GM19455 (cell line): Measurements from ENCODE around the gene IRF8.
"Not testable (repeated sequence)": the region's sequence is repeated elsewhere in the genome, so short reads cannot be mapped to it uniquely, and the experiment has no call there.

Experiments
- ATAC-seq: cut with Tn5 transposase; IDR thresholded peaks from one replicate; pipeline ENCODE4 v1.9.1; 2021; ENCODE audit not compliant: unreplicated experiment

Gene IRF8

GRCh38 chr16:85931596-85932402 lies 32.8 kb downstream of the IRF8 start:
- ATAC-seq: no peak

DNA sequence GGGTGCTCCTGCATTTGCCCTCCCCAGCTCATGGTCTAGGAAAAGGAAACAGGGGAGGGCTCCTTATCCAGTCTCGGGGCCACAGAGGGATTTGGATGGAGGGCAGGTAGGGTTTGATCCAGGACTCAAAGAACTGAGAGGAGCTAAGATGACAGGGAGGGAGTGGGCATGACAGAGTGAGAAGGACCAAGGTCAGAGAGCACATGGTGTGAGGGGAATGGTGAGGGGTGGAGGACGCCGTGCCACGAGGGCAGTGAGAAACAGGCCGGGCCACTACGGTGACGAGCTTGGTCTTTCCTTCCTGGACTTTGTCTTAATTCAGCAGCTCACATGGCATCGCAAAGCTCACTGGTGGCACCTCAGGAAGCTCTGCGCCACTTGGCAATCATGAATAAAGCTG lies 35.2 kb downstream of the IRF8 start:
- ATAC-seq: no peak

DNA sequence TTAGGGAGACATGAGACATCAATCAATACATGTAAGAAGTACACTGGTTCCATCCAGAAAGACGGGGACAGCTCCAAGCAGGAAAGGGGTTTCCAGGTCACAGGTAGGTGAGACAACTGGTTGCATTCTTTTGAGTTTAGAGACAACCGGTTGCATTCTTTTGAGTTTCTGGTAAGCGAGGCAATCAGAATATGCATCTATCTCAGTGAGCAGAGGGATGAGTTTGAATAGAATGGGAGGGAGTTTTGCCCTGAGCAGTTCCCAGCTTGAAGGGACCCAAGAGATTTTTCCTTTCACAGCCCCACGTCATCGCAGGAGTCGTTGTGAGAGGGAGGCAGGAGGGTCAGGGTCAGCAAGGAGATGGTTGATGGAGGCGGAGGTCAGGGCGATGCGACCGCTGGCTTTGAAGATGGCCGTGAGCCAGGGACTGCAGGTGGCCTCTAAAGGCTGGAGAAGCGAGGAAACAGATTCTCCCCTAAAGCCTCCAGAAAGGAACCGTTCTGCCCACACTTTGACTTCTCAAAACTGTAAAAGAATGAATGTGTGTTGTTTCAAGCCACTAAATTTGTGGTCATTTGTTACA lies 36.5 kb downstream of the IRF8 start:
- no peak for ATAC-seq

DNA sequence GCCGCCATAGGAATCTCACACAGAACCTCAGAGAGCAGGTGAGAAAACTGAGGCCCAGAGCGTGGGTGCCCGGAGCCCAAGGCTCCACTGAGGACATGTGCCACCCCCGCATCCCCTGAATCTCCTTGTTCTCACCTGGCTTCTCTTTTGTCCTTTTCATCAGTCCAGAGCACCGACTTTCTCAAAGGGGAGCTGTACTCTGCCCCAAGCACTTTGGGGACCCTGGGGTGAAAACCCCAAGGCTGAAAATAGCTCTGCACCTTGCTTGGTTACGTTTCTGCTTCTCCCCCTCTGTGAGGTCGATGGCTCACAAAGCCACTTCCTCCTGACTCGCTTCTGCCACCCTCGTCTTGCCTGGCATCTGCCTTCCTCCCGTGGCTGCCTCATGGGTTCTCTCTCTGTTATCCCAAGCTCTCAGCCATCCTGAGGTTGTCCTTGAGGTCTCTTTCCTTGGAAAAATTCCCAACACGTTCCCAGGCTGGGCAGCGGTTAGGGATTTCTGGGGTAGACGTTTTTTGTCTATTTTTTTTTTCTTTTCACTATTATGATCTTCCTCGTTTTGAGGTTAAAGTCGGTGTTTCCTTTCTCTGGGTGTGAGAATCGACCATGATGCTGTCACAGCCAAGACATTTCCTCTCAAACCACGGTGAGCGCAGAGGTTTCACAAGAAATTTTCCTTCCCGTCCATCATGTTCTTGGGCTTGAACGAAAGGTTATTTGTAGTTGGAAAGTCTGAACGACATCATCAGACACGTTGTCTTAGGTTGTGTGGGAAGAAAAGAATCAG lies 37.2 kb downstream of the IRF8 start:
- peak; percentile 72 for ATAC-seq

DNA sequence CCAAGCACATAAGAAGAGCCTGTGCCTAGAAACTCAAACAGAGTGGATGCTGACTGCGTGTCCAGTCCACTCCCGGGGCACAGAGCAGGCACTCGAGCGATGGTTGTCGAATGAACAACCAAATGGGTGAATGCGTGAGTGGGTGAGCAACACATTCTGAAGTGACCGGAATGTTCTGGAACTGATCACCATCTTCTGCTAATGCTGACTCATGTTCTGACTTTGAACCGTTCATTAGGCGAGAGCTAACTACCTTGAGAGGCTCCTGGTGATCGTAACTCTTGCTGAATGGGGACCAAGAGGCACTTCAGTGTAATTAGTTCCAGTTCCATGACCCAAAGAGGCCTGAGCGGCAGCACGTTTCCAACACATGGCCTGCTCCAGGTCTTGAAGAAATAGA lies 37.9 kb downstream of the IRF8 start:
- peak; percentile 9 for ATAC-seq

- no peak for ATAC-seq
Measured at GRCh38 chr16:85940214-85940613, 41.3 kb downstream of the IRF8 start.

- ATAC-seq: no peak
Measured at GRCh38 chr16:85941863-85942644, 43.1 kb downstream of the IRF8 start.

GRCh38 chr16:85942659-85943058 lies 43.7 kb downstream of the IRF8 start:
- ATAC-seq: not testable (repeated sequence)

DNA sequence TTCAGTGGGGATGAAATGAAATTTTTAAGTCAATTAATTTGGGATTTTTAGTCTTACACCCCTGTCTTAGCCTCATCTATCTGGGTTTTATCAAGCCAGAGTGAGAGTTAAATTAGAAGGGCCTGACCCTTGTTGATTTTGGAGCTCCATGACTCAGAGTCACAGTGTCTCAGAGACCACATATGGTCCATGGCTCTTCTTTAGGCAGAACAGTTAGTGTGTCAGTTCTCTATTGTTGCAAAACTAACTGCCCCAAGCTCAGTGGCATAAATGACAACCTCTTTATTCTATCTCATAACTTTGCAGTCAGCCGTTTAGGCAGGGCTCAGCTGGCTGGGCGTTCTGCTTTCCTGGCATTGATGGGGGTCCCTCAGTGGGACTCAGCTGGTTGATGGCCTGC lies 44.7 kb downstream of the IRF8 start:
- no peak for ATAC-seq

DNA sequence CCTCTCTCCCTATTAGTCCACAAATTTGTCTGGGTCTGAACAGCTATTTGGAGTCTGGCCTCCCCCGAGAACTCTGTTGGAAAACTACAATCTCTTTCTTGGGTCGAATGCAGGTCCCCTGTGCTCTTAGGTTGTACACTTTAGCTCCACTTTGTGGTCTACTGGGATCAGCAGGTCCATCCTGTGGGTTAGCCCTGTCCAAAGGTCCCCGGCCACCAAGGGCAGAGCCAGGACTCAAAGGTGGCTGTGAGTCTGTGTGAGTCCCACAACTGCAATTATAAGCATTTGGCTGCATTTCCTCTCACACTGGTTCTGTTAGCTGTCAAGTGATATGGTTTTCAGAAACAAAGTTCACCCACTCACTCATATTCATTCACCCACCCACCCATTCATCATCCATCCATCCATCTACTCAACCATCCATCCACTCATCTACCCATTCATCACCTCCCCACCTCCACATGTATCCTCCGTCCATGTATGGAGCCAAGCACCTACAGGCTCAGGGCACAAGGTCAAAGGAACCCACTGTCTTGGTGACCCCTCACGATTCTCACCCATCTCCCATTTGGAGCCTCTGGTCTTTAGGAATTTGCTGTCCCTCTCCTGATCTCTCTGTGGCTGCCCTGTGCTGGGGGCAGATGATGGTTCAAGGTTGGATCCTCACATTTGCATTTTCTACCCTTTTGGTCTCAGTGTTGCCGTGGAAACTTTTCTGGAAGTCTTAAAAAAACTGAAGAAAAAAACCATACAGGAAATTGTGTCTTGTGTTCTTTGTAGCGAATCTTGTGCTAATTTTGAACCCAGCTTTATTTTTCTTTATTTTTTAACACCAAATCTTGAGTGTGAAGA lies 45.8 kb downstream of the IRF8 start:
- no peak for ATAC-seq

DNA sequence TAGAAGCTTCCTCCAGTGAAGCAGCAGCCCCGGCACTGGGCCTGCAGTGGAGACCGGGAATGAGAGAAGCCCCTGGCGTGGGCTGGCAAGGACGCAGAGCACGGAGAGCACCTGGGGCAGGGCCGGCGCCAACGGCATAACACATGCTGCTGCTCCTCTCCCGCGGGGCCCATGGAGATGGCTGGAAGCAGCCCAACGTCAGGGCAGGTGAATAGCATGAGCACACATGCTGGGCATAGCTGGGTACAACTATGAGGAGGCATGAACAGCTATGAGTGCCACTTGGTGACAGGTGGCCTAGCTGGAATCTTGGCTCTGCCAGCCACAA lies 46.4 kb downstream of the IRF8 start:
- no peak for ATAC-seq

DNA sequence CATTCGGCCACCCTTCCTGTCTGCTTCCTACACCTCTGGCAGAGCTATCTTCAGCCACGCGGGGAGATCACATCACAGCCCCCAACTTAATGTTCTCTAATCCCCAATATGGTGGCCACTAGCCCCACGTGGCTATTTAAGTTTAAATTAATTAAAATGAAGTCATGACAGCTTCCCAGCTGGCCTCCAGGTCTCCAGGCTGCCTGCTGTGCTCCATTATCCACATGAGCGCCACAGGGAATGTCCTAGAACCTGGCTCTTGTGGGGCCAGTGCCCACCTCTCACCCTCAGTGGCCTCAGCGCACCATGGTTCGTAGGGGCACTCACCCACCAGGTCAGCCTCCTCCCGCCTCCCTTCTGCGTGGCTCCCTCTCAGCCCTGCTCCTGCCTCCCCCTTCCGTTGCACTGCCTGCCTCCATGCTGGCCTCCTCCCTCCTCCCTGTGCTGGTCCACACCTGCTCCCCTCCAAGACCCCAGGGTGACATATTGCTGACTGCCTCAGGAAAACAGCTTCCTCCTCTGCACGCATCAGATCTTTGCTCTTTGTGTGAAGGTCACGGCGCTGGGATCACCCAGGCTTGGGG lies 47.7 kb downstream of the IRF8 start:
- ATAC-seq: no peak

DNA sequence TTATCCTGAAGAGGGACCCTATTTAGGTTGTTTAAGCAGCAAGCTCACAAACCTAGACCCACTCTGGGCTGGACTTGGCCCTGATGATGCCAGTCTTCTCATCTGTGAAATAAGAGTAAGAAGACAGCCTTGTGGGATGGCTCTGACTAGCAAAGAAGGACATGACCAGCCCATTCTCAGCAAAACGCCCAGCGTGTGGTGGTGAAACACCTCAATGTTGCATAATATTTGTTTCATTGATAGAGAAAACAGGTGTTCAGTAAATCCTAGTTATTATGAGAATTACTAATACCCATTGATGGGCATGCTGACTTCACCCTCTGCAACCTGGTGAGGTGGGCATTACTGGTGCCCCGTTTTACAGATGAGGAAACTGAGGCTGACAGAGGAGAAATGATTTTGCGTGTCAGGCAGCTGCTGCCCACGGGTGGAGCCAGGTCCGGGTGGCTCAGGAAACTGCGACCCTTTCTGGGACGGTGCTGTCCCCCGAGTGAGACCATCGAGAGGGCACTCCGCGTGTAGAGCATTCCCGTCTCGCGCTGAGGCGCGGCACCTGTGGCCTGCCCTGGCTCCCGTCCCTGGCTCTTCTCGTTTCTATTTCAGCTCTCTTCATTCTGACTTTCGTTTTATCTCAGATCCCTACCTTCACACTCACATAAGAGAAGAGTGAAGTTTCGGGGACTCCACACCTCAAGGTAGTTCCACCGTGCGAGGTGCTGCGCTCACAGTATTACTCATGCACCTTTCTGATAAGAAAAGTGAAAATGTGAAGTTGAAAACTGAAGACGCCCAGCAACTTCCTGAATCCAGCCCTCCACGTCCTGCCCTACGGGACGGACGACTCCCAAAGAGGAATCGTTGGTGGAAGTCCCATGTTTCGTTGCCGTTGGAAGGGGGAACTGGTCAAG lies 48.5 kb downstream of the IRF8 start:
- peak; percentile 76 for ATAC-seq

DNA sequence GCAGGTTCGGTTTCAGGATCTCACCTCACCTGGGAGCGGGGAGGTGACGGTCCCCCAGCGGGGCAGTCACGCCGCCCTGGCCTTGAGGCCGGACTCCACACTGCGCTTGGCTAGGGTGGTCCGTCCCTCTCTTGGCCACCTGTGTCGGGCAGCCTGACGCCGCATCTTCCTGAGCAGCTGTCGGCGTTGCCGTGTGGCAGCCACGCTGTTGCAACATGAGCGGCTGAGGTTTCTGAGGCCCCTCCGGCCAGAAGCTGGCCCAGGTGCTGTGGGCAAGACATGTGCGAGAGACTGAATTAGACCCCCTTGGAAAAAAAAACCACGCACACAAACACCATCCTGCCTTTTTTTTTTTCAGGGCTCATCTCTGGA lies 49.2 kb downstream of the IRF8 start:
- ATAC-seq: peak; percentile 34

DNA sequence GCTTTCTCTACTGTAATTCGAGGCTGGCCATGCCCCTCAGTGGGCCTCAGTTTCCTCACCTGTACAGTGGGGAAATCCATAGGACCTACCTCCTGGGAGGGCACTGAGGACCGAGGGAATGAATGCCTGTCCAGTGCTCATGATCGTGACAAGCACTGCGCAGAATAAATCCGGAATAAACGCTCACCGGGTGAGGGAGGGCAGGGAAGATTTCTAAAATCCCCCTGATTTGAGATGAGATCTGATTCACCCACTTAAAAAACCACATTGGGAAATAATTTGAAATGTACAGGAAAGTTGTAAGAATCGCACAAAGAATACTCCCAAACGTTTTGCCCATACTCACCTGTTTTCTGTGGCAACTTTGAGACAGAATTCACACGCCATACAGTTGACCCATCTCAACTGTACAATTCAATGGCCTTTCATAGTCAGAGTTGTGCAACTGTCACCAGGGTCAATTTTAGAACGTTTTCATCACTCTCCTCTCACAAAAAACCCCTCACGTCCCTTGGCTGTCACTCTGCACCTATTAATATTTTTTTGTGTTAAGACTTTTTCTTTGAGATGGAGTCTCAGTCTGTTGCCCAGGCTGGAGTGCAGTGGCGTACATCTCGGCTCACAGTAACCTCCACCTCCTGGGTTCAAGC lies 49.8 kb downstream of the IRF8 start:
- no peak for ATAC-seq

- ATAC-seq: no peak
Measured at GRCh38 chr16:85950136-85950918, 51.4 kb downstream of the IRF8 start.

DNA sequence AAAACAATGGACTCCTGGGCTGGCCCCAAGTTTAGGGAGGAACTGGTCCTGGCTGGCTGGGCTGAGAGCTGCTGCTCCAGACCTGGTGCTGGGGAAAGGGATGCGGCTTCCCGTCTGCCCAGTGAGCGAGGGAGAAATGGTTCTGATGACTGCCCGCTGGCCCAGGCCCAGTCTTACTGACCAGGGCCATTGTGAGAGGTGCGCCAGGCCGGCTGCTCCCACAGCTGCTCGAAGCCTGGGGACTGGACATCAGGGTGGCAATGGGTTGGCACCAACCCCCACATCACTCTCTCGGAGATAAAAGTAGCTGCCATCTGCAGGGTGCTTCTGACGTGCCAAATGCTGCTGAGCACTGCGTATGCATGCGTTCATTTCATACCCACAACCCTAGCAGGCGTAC lies 53.2 kb downstream of the IRF8 start:
- ATAC-seq: no peak

DNA sequence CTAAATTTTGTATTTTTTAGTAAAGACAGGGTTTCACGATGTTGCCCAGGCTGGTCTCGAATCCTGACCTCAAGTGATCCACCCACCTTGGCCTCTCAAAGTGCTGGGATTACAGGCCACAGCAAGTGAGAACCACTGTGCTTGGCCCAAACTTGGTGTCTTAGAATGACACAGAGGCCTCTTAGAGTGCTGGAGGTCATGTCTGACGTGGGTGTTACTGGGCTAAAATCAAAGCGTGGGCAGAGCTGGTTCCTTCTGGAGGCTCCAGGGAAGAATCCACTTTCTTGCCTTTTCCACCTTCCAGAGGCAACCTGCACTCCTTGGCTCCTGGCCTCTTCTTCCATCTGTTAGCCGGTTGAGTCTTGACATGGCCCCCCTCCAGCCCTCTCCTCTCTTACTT lies 53.8 kb downstream of the IRF8 start:
- no peak for ATAC-seq
